GM12873 (cell line): ENCODE data around the gene HESX1.

Experiments
- TF ChIP-seq, protein P1 (sequence below): IDR thresholded peaks from 2 replicates; pipeline ENCODE4 v1.5.1; 2012; ENCODE audit warnings: low read depth, mild to moderate bottlenecking, moderate library complexity, low read length, control low read depth; ENCODE audit not compliant: insufficient read depth; ENCODE audit errors: missing control alignments

The HESX1 gene

DNA sequence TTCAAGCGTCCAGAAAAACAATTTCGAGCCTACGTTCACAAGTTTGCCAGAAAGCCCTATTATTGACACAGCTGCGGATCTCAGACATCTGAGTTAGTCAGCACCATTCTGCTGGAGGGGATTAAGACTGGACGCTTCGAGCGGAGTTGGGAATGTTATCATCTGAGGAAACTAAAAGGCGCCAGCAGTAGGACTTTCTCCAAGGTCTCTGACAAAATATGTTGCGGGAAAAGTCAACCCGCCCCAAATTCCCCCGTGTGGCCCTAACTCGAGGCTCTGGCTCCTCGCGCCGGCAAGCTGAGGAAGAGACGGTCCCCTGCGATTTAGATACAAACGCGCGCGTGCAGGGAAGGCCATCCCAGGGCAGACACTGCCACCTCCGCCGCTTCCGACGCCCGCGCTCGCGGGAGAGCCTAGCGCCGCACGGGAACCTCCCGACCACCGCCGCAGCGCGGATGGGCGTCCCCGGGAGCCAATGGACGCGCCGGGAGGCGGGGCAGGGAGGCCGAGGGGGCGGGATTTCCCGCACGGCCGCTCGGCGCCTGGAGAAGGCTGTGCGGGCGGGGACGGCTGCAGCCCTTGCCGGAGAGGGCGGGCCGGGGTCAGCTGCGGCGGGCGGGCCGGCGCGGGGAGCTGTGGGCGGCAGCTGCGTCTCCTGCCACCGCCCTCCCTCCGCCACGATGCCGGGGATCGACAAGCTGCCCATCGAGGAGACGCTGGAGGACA lies 27.6 kb upstream of the HESX1 start, which contains the start of gene APPL1:
APPL1 (plus strand) TSS at position 526 of the 726 bp plus-strand sequence; CDS start at position 681, 155 bp downstream.
- TF ChIP-seq, protein P1, sequence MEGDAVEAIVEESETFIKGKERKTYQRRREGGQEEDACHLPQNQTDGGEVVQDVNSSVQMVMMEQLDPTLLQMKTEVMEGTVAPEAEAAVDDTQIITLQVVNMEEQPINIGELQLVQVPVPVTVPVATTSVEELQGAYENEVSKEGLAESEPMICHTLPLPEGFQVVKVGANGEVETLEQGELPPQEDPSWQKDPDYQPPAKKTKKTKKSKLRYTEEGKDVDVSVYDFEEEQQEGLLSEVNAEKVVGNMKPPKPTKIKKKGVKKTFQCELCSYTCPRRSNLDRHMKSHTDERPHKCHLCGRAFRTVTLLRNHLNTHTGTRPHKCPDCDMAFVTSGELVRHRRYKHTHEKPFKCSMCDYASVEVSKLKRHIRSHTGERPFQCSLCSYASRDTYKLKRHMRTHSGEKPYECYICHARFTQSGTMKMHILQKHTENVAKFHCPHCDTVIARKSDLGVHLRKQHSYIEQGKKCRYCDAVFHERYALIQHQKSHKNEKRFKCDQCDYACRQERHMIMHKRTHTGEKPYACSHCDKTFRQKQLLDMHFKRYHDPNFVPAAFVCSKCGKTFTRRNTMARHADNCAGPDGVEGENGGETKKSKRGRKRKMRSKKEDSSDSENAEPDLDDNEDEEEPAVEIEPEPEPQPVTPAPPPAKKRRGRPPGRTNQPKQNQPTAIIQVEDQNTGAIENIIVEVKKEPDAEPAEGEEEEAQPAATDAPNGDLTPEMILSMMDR: no peak

GRCh38 chr3:57226176-57226575 lies 26.4 kb upstream of the HESX1 start:
- TF ChIP-seq, protein P1: no peak

GRCh38 chr3:57224856-57225255 lies 25.1 kb upstream of the HESX1 start:
- TF ChIP-seq, protein P1: no peak

GRCh38 chr3:57221883-57222282 lies 22.1 kb upstream of the HESX1 start:
- TF ChIP-seq, protein P1: no peak

GRCh38 chr3:57206423-57206822 lies 6.6 kb upstream of the HESX1 start:
- TF ChIP-seq, protein P1: no peak

DNA sequence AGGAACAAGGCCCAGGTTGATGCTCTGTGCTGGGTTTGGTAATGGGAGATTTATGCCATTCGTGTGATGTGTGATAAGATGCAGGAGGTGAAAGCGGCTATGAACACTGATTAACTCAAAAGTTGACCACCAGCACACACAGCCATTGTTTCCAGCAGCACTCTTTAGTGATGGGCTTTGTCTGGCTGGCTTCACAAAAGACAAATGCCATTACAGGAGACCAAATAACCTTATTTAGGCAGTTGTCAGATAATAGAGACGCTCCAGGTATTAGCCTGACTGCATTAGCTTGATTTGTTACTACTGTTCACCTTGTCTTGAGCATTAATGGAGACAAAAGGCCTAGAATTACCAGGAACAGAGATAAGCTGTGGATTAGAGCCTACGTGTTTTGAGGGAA lies 5.1 kb downstream of the HESX1 start:
- TF ChIP-seq, protein P1: no peak

DNA sequence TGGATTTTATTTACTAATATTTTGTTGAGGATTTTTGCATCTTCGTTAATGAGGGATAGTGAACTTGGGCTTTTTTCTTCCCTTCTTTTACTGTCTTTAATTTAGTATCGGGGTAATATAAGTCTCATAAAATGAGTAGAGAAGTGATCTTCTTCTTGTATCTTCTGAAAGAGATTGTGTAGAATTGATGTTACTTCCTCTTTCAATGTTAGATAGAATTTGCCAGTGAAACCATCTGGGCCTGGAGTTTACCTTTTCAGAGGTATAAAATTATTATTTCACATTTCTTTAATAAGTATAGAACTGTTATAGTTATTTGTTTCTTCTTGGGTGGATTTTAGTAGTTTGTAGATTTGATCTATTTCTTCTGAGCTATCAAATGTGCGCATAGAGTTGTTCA lies 7.8 kb downstream of the HESX1 start:
- TF ChIP-seq, protein P1: no peak
